GM19463 (cell line): ENCODE measurements around the gene GIT2.
"Not testable (repeated sequence)": the region's sequence is repeated elsewhere in the genome, so short reads cannot be mapped to it uniquely, and the experiment has no call there.

ENCODE experiments used
- ATAC-seq: cut with Tn5 transposase; IDR thresholded peaks from one replicate; pipeline ENCODE4 v1.9.1; 2021; ENCODE audit warnings: mild to moderate bottlenecking, moderate library complexity; ENCODE audit not compliant: unreplicated experiment

GIT2 gene

GRCh38 chr12:109947521-109947920 lies 48.6 kb downstream of the GIT2 start:
- ATAC-seq = no peak

- no peak for ATAC-seq
Observed at GRCh38 chr12:109946913-109947312, 49.3 kb downstream of the GIT2 start.

- ATAC-seq = no peak
Observed at GRCh38 chr12:109946505-109946904, 49.7 kb downstream of the GIT2 start.

GRCh38 chr12:109944561-109945359 lies 51.4 kb downstream of the GIT2 start:
- no peak for ATAC-seq

GRCh38 chr12:109943811-109944210 lies 52.4 kb downstream of the GIT2 start:
- ATAC-seq = no peak

- ATAC-seq = no peak
Observed at GRCh38 chr12:109940339-109940923, 55.7 kb downstream of the GIT2 start.

- ATAC-seq = no peak
Observed at GRCh38 chr12:109939504-109939903, 56.7 kb downstream of the GIT2 start.

GRCh38 chr12:109938947-109939346 lies 57.2 kb downstream of the GIT2 start:
- ATAC-seq = no peak

GRCh38 chr12:109937371-109937770 lies 58.8 kb downstream of the GIT2 start:
- no peak for ATAC-seq

- no peak for ATAC-seq
Observed at GRCh38 chr12:109934026-109934425, 62.1 kb downstream of the GIT2 start.

- ATAC-seq = no peak
Observed at GRCh38 chr12:109932878-109933503, 63.2 kb downstream of the GIT2 start.

GRCh38 chr12:109931143-109931542 lies 65.0 kb downstream of the GIT2 start:
- no peak for ATAC-seq

GRCh38 chr12:109930028-109930800 lies 66.0 kb downstream of the GIT2 start:
- ATAC-seq = no peak

- ATAC-seq = not testable (repeated sequence)
Observed at GRCh38 chr12:109929326-109929725, 66.8 kb downstream of the GIT2 start.

GRCh38 chr12:109928058-109928656 lies 68.0 kb downstream of the GIT2 start:
- ATAC-seq = no peak

- ATAC-seq = no peak
Observed at GRCh38 chr12:109927622-109928021, 68.5 kb downstream of the GIT2 start.

GRCh38 chr12:109926488-109927210 lies 69.5 kb downstream of the GIT2 start:
- no peak for ATAC-seq

- ATAC-seq = no peak
Observed at GRCh38 chr12:109926016-109926415, 70.2 kb downstream of the GIT2 start.

GRCh38 chr12:109925185-109925840 lies 70.9 kb downstream of the GIT2 start:
- ATAC-seq = no peak
